NK-92 (cell line): Measurements from ENCODE around the gene NAV2.
"Not testable (repeated sequence)": the region's sequence is repeated elsewhere in the genome, so short reads cannot be mapped to it uniquely, and the experiment has no call there.

ENCODE experiments used
- DNase-seq: peaks from one replicate; lab custom pipeline; 2025; ENCODE audit not compliant: unreplicated experiment; lab: John Stamatoyannopoulos, UW

Gene NAV2

DNA sequence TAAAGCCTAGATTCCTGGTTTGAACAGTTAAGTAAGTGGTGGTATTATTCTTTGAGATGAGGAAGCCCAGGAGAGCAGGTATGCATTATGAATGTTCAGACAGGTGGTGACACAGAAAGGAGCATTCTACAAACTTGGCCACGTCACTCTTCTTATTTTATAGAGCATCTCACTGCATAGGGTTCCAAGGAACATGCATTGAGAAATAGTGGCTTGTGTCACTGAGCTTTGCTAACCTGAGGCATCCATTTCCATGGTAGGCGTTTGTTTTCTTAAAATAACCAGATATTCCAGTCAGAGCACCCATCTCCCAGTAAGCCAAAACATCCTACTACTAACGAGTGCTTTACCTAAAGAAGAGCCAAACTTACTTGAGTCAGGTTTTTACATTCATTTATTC lies 169.7 kb downstream of the NAV2 start:
- no peak for DNase-seq

DNA sequence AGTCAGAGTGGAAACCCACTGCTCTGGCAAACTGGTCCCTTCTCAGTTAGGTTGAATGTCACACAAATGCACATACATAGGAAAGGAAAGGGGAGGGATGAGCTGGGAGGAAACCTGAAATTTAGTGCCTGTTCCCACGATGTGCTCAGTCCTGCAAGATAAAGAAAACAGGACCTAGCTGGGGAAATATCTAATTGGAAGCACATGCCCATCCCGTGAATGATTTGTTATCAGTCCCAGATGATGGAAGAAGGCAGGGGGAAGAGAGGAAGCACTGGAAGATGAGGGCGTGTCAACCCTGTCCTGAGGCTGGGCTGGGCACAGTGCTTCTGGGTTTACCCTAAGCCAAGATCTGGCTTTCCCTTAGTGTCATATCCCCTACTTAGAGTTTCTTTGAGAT lies 173.9 kb downstream of the NAV2 start:
- DNase-seq: no peak

DNA sequence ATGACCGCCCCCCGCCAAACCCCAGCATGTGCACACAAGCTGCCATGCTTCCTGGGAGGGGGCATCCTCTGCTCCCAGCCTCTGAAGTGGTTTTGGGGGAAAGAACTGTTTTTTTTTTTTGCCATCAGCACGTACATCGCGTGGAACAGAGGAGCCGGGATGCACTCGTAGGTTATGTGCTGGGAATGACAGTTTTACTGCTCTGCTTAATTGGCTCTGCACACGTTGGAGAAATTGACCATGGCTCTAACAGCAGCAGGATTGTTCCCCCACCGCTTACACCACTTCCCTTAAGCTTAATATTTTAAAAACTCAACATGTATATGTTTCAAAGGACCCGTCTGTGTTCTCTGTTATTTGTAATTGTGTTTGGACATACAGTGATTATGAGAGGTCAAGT lies 175.2 kb downstream of the NAV2 start:
- no peak for DNase-seq

DNA sequence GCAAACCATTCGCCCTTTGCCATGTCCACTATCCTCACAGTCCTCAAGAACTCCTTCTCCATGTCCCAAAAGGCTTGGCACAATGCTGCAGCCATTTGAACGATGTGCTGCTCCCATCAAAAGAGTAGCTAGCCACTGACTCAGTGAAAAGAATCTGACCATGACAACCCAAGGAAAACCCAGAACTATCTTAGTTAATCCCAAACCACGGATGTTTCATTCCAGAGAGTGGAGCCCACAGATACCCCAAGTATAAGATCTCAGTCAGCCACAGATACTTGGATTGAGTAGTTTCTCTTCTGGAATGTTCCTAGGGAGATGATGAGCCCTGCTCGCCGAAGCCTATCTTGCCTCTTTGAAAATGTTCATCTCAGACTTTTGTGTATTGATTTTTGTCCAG lies 176.9 kb downstream of the NAV2 start:
- no peak for DNase-seq

DNA sequence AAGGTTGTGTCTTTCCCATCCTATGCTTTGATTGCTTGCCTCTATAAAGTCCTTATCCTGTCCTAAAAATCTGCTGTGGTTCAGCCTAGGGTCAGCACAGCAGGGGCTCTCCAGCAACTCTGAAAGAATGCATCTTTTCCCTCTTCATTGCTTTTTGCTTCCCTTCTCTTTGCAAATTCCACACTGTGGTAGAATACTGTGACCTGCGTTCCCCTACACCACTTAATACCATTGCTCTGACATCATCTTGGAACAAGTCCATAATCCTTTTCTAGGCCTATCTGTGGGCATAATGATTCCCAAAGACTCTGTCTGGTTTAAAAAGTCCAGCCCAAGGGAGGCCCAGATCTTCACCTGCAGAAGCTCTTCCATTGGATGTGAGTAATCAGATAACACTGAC lies 177.7 kb downstream of the NAV2 start:
- no peak for DNase-seq

DNA sequence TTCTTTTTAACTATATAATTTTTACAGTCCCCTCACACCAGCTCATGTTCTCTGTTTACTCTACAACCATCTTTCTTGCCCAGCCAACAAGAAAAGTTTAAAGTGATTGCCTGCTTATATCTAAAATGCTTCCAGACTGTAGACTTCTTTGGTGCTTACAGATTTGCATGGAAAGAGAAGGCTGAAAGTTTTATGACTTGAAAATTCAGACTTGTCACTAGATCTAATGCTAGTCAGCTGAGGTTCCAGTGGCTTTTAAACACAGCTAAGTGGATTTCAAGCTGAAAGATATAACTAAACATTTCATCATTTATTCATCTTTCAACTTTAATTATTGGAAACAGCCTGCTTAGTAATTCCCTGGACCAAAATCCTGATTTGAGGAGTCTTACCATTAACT lies 178.4 kb downstream of the NAV2 start:
- no peak for DNase-seq

DNA sequence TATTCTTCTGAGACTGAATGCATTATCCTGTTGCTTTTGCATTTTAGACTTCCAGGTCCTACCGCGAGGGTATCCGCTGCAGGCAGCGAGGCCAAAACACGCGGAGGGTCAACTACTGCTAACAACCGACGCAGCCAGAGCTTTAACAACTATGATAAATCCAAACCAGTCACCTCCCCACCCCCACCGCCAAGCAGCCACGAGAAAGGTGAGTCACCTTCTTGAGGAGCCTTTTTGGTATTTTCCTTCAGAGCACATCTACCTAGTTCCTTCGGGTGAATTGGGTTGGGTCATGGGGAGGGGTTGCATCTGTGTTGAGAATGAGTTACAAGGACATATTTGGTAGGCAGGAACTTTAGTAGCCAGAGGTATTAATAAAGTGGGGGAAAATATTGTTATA lies 179.8 kb downstream of the NAV2 start:
- no peak for DNase-seq

DNA sequence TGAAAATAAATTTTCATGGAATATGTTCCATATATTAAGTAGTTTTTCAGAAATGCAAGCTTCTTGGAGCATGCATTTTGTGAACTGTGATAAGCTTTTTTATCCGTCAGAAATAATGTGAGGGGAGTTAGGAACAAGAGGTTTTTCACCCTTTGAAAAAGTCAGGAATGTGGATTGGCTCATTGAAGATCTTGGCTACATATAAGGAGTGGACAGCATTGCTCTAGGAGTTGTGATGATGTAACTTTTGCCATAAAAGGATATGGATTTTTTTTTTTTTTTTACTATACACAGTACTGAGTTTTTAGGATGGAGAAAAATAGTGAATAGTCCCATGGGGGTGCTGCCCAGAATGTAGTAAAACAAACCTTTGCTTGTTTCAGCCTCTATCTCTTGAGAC lies 180.2 kb downstream of the NAV2 start:
- DNase-seq: no peak

DNA sequence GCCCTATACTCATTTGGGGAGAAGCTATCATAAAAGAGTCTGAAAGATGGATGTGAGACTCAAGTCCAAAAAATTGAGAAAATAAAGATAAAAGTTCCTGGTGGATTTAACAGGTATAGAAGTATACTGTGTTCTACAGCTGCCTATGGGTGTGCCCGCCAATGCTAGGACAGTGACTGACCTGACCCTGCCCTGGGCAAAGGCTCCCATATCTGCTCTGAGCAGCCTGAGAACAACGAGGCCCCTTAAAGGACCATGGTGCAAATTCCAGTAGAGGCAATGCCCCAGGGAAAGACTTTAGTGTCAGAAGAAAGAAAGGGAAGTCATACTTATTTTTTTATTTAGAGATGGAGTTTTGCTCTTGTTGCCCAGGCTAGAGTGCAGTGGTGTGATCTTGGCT lies 181.8 kb downstream of the NAV2 start:
- no peak for DNase-seq

DNA sequence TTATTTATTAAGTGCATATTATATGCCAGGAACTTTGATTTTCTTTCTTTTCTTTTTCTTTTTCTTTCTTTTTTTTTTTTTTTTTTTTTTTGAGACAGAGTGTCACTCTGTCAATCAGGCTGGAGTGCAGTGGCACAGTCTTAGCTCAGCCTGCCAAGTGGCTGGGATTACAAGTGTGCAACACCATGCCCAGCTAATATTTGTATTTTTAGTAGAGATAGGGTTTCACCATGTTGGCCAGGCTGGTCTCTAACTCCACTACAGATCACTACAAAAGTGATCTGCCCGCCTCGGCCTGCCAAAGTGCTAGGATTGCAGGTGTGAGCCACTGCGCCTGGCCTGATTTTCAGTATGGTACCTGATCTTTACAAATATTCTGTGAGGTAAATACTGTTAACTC lies 182.4 kb downstream of the NAV2 start:
- not testable (repeated sequence) for DNase-seq

DNA sequence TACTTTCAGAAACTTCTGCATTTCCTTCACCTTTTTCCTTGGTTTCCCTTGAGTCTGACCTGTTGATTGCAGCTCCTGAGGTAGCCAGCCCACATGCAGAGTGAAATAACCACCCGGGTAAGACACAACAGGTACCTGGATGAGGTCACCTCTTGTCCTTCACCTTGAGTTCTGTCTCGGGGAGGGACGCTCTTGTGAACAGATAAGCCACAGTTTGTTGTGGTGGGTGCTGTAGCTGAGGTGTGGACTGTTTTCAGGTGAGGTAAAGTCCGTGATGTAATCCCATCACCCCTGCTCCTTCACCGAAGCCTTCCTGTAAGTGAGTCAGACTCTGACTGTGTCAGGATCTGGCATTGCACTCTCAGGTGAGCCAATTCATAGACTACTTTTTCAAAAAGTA lies 183.1 kb downstream of the NAV2 start:
- DNase-seq: no peak

DNA sequence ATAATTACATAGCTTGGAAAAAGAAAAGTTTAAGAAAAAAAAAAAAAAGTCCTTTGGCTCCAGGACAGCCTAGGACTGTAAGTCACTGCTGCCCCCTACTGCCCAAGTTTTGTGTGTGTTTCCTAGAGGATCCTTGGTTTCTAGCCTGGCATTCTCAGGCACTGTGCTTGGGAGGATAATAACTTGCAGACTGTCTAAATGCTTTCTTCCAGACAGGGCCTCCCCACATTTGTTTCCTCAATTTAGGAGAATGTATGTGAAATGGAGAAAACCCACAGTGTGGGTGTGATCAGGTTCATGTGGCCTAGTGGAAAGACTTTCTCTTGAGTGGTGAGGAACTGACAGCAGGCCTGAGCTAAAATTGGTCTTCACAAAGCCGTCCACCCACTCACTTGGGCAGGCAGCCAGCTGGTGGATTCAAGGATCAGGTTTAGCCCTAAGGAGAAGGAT lies 191.0 kb downstream of the NAV2 start:
- DNase-seq: no peak

DNA sequence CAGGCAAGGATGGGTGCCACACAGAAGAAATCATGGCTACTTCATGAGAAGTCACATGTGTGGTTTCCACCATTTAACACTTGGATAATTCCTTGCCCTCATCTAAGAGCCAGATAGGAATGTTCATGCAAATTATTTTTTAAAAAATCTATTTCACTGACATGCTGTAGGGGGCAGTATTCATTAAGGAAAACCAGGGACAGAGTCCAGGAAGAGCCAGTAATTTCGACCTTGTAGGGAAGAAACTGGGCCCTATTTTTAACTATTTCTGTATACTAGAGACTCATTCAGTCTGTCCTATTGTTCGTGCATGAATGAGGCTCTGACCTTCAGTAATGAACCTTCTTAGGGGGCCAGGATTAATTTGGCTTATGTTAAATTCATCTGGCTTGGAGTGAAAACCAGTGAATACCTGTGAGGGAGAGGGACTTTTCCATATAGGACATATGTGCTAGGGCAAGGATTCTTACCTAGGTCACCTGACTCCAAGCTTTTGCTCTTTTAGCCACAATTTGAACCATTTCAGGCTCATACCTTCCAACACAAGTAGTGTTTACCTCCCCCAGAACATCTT lies 192.7 kb downstream of the NAV2 start:
- no peak for DNase-seq

DNA sequence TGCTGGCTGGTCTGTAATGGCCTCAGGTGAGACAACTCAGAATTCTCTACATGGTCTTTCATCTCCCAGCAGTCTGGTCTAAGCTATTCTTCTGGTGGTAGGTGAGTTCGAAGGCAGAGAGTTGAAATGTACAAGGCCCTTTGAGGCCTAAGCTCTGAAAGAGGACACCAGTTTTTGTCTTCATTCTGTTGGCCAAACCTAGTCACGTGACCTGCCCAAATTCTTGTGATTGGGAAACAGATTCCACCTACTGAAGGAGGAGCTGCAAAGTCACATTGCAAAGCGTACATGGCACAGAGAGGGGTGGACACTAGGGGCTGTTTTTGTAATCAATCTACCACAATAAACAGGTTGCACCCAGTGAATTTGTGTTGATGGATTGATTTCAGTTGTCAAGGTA lies 193.5 kb downstream of the NAV2 start:
- no peak for DNase-seq

DNA sequence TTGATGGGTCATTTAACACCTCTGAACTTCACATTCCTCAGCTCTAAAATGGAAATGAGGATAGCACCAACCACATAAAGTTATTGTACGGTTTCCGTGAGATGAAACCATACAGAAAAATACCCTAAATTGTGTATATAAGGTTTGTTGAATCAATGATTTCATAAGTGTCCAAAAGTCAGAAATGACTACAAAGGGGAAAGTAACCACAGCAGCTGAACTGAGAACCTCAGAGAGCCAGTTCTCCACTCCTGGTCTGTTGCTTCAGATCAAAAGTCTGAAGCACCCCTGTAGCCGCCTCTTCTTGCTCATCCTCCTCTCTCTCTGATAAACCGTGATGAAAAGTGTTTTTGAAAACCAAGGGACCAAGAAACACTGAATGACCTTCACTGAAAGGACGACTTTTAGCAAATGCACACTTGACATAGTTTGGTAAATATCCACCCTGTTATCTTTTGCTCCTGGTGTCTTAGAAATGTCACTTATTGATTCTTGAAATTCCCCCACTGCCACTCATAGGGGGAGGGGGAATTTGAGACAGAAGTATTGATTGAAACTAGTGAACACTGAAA lies 194.5 kb downstream of the NAV2 start:
- no peak for DNase-seq

DNA sequence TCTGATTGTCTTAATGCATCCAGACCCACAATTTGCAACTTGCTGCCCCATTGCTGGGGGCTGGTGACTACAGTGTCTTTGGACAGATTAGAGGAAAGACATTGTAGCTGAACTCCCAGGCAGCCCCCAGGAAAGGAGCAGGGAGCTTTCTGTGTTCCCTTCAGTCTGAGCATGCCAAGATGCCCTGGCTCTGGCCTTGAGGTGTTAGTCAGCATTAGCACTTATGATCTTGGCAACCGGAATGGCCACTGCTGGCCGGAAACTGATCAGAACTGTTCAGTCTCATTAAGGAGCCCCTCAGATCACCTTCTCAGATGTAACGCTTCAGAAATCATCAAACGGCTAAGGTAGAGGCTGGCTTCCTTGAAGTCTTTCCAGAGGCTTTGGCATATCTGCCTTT lies 195.2 kb downstream of the NAV2 start:
- no peak for DNase-seq

DNA sequence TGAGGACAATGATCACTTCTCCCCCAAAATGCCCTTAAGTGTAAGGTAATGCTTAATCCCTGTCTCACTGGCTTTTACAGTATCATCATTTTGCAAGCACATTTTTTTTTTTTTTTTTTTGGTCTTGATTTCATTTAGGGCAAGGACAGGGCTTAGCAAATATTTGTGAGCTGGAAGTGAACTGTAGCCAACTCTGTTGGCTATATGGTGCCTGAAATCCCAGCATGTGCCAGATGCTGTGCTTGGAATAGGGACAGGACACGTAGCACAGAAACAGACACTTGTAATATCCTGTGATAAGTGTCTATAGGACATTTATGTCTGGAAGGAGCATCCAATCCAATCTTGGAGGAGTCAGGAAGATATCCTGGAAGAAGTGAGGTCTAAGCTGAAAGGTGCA lies 198.3 kb downstream of the NAV2 start:
- DNase-seq: no peak

DNA sequence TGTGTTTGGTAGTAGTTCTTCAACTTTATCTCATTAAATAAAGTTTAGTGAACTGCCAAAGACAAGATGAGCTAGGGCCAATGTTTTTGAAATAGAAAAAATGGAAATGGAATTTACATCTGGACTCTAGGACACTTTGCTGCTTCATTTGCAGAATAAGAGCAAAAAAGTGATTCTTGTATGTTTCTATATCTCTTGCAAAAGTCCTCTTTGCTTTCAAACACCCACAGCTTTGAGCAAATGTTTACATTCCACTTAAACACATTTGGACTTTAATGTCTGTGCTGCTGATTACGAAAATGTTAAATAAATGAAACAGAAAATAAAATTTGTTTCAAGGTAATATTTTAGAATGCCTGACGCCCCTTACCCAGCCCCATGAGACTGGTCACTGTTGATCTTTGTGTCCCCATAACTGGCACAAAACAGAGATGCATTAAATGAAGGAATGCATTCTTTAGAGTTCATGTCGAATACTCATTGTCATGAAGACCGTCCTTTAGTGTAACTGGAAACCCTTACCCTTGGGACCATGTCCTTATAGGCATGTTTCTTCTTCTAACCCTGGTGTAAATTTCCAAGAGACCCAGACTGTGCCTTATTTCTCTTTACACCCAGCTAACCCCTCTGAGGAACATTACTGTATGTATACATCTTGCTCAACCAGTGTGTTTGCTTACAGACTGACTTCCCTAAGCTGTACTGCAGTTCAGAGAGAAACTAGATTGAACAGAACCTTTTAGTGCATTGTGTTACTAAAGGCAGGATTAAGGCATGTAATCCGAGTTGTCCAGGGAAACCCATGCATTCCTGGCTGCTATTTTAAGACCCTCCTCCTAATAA lies 199.7 kb downstream of the NAV2 start:
- DNase-seq: no peak

DNA sequence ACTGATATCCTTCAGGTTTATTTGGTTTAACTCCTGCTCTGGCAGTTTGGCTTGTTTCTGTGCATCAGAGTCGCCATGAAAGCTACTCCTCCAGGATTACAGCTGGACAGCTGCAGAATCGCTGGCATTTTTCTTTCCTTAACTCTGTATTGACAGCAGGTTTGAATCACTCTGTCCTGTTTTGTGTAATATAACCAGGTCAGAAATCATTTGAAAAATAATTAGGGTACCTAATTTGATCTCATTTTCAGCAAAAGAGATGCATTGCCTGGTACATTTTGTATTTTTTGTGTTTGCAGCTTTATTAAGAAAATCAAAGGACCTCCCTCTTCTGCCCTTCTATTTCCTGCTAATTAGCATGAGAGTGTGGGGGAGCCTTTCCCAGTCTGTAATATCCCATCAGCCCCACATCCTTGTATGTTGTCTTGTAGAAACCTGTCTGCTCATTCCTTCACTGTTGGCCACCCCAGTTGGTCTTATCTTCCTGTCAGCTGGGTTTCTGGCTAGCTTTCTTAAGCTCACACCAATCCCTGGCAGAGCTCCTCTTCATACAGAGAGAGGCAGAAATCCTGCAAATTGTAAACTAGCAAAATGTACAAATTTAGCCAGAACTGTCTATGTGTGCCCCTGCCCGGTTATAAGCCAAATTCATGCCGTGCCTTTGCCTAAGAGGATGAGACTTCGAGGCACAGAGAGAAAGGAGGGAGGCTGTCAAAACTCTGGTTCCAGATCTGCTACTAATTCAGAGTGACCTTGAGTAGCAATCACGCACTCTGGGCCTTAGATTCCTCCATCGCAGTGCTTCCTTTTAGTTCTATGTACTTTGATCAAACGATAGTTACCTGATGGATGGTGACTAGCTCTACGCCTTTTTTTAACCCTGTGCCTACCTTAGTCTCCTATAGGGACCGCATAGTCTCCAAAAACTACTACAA lies 200.6 kb downstream of the NAV2 start:
- no peak for DNase-seq

DNA sequence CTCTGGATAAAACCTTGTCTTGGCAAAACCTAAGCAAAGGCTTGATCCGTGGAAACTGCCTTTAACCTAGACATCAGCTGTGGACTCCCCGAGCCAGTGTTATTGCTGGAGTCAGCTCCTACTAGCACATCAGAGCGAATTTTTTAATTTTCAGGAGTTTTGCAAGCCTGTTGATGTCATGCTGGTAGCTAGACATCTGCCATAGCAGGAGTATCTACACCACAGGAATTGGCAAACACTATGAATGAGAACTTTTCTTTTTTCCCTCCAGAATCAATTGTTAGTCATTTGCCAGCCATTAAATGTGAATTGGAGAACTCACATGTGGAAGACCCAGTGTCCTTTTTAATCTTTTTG lies 201.2 kb downstream of the NAV2 start:
- DNase-seq: no peak

DNA sequence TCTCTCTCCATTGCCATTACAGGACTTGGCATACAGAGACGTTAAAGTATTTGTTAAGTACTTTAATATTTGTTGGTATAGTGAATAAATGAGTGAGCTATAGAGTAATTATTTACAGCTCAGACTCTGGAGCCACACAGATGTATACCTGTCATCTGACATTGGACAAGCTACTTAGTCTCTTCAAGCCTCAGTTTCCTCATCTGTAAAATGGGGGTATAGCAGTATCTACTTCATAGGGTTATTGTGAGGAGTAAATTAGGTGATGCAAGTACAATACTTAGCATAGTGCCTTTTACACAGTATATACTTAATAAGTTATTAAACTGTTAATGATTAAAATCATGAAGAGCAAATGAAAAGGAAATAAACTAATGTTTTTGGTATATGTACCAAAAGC lies 203.2 kb downstream of the NAV2 start:
- DNase-seq: no peak

DNA sequence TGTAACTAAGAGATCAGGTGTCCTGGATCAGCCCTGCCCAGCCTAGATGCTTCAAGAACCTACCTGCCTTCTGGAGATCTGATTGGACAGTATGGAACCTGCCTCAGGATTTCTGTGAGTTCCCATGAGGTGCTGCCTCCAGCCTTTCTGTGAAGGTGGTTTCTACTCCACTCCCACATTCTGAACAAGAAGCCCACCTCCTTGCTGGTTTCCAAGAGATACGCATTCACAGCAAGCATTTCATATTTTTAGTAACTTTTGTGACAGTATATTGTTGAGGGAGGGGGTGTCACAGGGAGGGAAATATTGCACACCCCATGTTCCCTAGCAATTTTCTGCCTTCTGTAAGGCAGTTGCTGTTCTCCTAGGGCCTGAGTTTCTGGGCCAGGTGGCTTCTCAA lies 204.4 kb downstream of the NAV2 start:
- no peak for DNase-seq
